PC-9 (cell line): ENCODE data around the gene WNK2. TPM values are rescaled to one million over a fixed set of nuclear protein-coding genes. Genes with fewer than 3 reads are reported as not detected.

Source experiments
- BruUV-seq: library from RNA; stranded (reverse); fragments of 400-500 nt; replicated peaks from 2 replicates; lab custom pipeline; 2021; lab: Mats Ljungman, UMichigan
- CTCF ChIA-PET: fragments of 300-600 bp; sonication (Branson Sonifier 250); formaldehyde crosslinking; loops from one replicate; lab custom pipeline; 2022; ENCODE audit warnings: antibody characterized with exemption; lab: Charles Lee
- POLR2A ChIA-PET: fragments of 300-600 bp; sonication (Branson Sonifier 250); formaldehyde crosslinking; loops from one replicate; lab custom pipeline; 2022; ENCODE audit warnings: antibody characterized with exemption; ENCODE audit not compliant: unreplicated experiment; lab: Charles Lee
- DNase-seq, 2 experiments: peaks; one replicate each; pipeline versions ENCODE4 v3.0.0 to v3.0.0-alpha.2; 2015 to 2022; ENCODE audit warnings: mixed read lengths in 1 of 2
- H2AFZ ChIP-seq: fragments of 200-600 bp; sonication (generic); 2 replicates; pipeline ENCODE4 v1.8.1; 2017; ENCODE audit warnings: antibody characterized with exemption
- H3F3A ChIP-seq: fragments of 200-600 bp; sonication (generic); 2 replicates; pipeline ENCODE4 v1.8.1; 2017; ENCODE audit warnings: antibody characterized with exemption, mild to moderate bottlenecking, low read depth; ENCODE audit not compliant: insufficient read depth
- H3K27ac ChIP-seq: fragments of 200-600 bp; sonication (generic); 2 replicates; pipeline ENCODE4 v1.6.1; 2016; ENCODE audit warnings: mixed run types
- H3K27me3 ChIP-seq: fragments of 200-600 bp; sonication (generic); 2 replicates; pipeline ENCODE4 v1.6.1; 2016; ENCODE audit warnings: low read depth, mixed run types; ENCODE audit not compliant: insufficient read depth
- H3K36me3 ChIP-seq: fragments of 200-600 bp; sonication (generic); 2 replicates; pipeline ENCODE4 v1.6.1; 2016; ENCODE audit warnings: low read depth, mixed run types
- H3K4me1 ChIP-seq: fragments of 200-600 bp; sonication (generic); replicated peaks from 2 replicates; pipeline ENCODE4 v1.6.1; 2016; ENCODE audit warnings: mixed run types; ENCODE audit not compliant: insufficient read depth
- H3K4me2 ChIP-seq: fragments of 200-600 bp; sonication (generic); 2 replicates; pipeline ENCODE4 v1.6.1; 2017; ENCODE audit warnings: mixed run types
- H3K4me3 ChIP-seq: fragments of 200-600 bp; sonication (generic); 2 replicates; pipeline ENCODE4 v1.6.1; 2016; ENCODE audit warnings: mixed run types
- H3K79me2 ChIP-seq: fragments of 200-600 bp; sonication (generic); 2 replicates; pipeline ENCODE4 v1.6.1; 2017; ENCODE audit warnings: low read depth, mixed run types
- H3K9me2 ChIP-seq: fragments of 200-600 bp; sonication (generic); 2 replicates; pipeline ENCODE4 v1.8.1; 2017; ENCODE audit warnings: mild to moderate bottlenecking; ENCODE audit not compliant: insufficient read depth
- H3K9me3 ChIP-seq: fragments of 200-600 bp; sonication (generic); 2 replicates; pipeline ENCODE4 v1.8.1; 2016; ENCODE audit warnings: low read depth; ENCODE audit not compliant: insufficient read depth
- H4K20me1 ChIP-seq: fragments of 200-600 bp; sonication (generic); 2 replicates; pipeline ENCODE4 v1.8.1; 2017; ENCODE audit not compliant: insufficient read depth
- EZH2 ChIP-seq: fragments of 200-600 bp; sonication (generic); IDR thresholded peaks from 2 replicates; pipeline ENCODE4 v1.8.0; 2017; ENCODE audit warnings: antibody characterized with exemption, low read depth
- intact Hi-C: fragments of 100-400 bp; cut with micrococcal nuclease; formaldehyde crosslinking; loops from one replicate; pipeline ENCODE4 v1.10.0; 2022; ENCODE audit not compliant: unreplicated experiment
- total RNA-seq: library from RNA; stranded (reverse); gene quantifications from 2 replicates; pipeline ENCODE4 v1.2.3, GENCODE V29; 2021
- TF ChIP-seq, protein P1 (sequence below): fragments of 200-600 bp; sonication (generic); conservative IDR thresholded peaks from 2 replicates; pipeline ENCODE4 v1.6.1; 2017; ENCODE audit warnings: mixed run types, antibody characterized with exemption, mild to moderate bottlenecking, moderate library complexity

WNK2 gene
- total RNA-seq, 1 experiment from 2014 or later = 44.6 TPM

DNA sequence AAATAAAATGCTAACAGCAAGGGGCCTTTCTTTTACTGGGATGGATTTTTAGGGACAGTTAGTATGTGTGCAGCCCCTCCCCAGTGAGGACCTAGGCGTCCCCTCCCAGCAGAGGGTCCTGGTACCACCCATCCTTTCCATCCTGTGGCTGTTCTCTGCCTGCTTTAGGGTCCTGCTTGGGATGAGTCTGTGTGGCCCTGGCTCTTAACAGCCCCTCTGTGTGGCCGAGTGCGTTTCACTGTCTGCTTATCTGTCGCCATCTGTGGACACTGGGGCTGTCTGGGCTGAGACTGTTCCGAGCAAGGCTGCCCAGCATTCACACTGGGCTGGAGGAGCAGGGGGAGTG, 17.0 kb downstream of the WNK2 start:
- H3K27ac ChIP-seq = no peak overlapping the region
- BruUV-seq = no TSS peak
- no peak for DNase-seq
- ChIA-PET POLR2A (no interaction called here), CTCF (no interaction called here)
- H3F3A ChIP-seq = no peaks in the 10 kb centered on the region
- H3K4me2 ChIP-seq = peak overlapping the region; percentile 22; the same call in 1 of the 2 replicates
- no peaks in the 10 kb centered on the region for H3K36me3 ChIP-seq
- H3K9me3 ChIP-seq = no peaks in the 10 kb centered on the region
- H3K79me2 ChIP-seq = peaks cover 4% of the 10 kb centered on the region; the same call in 1 of the 2 replicates
- H4K20me1 ChIP-seq = no peaks in the 10 kb centered on the region; the same call in 1 of the 2 replicates
- no peaks in the 10 kb centered on the region for H3K9me2 ChIP-seq
- peaks cover 23% of the 10 kb centered on the region for H3K4me1 ChIP-seq
- intact Hi-C loops = no loop called here
- TF ChIP-seq EZH2 = no peak
- TF ChIP-seq, protein P1, sequence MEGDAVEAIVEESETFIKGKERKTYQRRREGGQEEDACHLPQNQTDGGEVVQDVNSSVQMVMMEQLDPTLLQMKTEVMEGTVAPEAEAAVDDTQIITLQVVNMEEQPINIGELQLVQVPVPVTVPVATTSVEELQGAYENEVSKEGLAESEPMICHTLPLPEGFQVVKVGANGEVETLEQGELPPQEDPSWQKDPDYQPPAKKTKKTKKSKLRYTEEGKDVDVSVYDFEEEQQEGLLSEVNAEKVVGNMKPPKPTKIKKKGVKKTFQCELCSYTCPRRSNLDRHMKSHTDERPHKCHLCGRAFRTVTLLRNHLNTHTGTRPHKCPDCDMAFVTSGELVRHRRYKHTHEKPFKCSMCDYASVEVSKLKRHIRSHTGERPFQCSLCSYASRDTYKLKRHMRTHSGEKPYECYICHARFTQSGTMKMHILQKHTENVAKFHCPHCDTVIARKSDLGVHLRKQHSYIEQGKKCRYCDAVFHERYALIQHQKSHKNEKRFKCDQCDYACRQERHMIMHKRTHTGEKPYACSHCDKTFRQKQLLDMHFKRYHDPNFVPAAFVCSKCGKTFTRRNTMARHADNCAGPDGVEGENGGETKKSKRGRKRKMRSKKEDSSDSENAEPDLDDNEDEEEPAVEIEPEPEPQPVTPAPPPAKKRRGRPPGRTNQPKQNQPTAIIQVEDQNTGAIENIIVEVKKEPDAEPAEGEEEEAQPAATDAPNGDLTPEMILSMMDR = no peak
- no peak overlapping the region for H3K4me3 ChIP-seq
- H2AFZ ChIP-seq = no peak overlapping the region
- no peaks in the 10 kb centered on the region for H3K27me3 ChIP-seq

DNA sequence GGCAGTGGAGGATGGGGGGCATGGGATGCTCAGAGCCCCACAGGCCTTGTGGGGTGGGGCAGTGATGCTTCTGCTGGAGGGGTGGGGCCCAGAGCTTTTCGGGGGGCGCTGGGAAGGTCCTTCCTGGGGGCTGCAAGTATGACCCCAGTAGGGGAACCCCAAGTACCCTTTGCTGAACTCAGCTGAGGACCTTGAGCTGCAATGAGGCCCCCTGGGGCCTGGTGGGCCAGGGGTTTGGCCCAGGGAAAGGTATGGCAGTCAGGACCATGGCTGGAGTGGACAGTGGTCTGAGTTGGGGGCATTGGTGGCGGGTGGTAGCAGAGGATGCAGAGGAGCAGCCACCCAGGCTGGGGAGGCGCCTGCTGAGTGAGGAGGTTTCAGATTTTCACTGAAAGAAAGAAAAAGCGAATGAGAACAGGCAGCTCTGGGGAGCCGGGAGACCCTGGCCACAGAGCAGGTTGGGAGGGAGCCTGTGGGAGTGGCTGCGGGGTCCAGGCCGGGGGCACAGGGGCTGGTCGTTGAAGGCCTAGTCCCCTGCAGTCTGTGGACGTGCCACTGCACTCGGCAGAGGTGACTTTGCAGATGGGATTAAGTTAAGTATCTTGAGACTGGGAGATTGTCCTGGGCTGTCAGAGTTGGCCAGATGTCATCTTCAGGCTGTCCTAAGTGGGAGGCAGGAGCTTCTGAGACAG, 19.2 kb downstream of the WNK2 start:
- Histone ChIP-seq H3K4me1 (peaks cover 16% of the 10 kb centered on the region), H3K27ac (no peak overlapping the region), H2AFZ (no peak overlapping the region), H3K27me3 (no peaks in the 10 kb centered on the region), H3K36me3 (no peaks in the 10 kb centered on the region), H3K9me2 (no peaks in the 10 kb centered on the region), H4K20me1 (no peaks in the 10 kb centered on the region), H3K79me2 (peaks cover 4% of the 10 kb centered on the region; the same call in 1 of the 2 replicates), H3K4me2 (no peak overlapping the region), H3K4me3 (no peak overlapping the region), H3F3A (peaks cover 12% of the 10 kb centered on the region), H3K9me3 (no peaks in the 10 kb centered on the region)
- no peak for TF ChIP-seq EZH2
- TF ChIP-seq, protein P1 = no peak
- DNase-seq = no peak
- intact Hi-C loops = no loop called here
- CTCF ChIA-PET = no interaction called here
- POLR2A ChIA-PET = no interaction called here
- no TSS peak for BruUV-seq

DNA sequence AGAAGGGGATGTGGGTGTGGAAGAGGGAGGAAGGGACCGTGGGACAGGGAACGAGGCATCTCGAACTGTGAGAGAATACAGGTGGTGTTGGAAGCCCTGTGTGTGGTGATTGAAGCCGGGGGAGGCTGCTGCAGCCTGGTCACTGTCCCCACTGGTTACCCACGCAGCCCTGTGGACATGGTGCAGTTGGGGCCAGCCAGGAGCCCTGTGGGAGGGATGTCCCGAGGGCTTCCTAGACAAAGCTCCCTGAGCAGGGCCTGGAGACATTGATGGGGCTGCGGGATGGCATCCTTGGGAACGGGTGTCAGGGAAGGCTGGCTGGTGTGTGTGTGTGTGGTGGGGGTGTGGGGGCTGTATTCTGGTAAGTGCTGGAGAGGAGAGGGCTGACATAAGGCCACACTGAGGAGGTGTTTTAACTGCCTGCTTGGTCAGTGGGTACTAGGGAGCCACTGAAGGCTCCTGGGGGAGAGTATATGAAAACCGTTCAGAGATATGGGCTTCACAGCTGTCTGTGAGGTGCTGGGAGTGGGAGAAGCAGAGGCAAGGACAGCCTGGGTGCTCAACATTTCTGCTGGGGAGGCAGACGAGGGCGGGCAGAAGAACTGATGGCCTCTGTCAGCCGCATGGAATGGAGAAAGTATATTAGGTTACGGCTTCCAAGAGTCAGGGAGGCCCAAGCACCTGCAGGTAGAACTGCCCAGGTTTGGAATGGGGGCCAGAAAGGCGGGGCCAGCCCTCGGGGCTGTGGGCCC, 20.0 kb downstream of the WNK2 start:
- CTCF ChIA-PET = no interaction called here
- Histone ChIP-seq H3K27ac (no peak overlapping the region), H3K27me3 (no peaks in the 10 kb centered on the region), H2AFZ (no peak overlapping the region), H3K79me2 (peaks cover 4% of the 10 kb centered on the region; the same call in 1 of the 2 replicates), H3F3A (peaks cover 18% of the 10 kb centered on the region), H3K9me3 (no peaks in the 10 kb centered on the region), H3K4me2 (no peak overlapping the region), H3K9me2 (no peaks in the 10 kb centered on the region), H3K36me3 (no peaks in the 10 kb centered on the region), H4K20me1 (no peaks in the 10 kb centered on the region), H3K4me3 (no peak overlapping the region), H3K4me1 (peaks cover 16% of the 10 kb centered on the region)
- intact Hi-C loops = no loop called here
- TF ChIP-seq EZH2 = no peak
- TF ChIP-seq, protein P1 = no peak
- no peak for DNase-seq
- no TSS peak for BruUV-seq
- POLR2A ChIA-PET = no interaction called here
